ENCODE measurements around the gene RASSF5.

The RASSF5 gene

DNA sequence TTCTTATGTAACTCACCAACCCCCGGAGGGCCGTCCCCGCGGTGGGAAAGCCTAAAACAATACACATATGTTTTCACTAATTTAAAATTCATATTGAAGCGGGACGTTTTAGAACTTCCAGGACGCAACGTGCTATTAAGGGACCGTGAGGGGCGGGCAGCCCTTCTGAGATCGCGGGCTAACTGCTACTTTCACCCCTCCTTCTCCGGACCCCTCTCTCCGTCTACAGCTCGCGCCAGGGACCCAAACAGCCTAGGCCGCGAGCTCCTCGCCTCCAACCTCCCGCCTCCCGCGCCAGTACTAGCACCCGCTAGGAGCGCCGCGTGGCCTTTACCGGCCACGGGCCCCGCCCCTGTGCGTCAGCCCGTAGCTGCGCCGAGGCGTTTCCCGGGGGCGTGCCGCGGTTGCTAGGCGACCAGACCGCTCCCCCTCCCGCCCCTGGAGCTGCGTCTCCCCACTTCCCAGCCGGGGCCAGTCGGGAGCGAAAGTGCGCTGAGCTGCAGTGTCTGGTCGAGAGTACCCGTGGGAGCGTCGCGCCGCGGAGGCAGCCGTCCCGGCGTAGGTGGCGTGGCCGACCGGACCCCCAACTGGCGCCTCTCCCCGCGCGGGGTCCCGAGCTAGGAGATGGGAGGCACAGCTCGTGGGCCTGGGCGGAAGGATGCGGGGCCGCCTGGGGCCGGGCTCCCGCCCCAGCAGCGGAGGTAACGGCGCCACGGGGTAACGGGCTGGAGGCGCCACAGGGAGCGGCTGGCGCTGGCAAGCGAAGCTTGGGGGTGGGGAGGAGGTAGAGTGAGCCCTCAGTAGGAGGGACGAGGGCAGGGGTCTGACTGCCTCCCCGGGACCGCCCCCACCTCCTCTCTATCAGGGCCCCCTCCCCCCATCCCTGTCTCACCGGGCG, 128.0 kb downstream of the RASSF5 start, which contains the start of gene DYRK3:
Gene DYRK3, plus strand, starts transcription at position 457 of the 898 bp plus-strand sequence. Its CDS starts 168 bp downstream, at position 625.
- DNase-seq (ENCODE audit: low spot score): peak; percentile 94

DNA sequence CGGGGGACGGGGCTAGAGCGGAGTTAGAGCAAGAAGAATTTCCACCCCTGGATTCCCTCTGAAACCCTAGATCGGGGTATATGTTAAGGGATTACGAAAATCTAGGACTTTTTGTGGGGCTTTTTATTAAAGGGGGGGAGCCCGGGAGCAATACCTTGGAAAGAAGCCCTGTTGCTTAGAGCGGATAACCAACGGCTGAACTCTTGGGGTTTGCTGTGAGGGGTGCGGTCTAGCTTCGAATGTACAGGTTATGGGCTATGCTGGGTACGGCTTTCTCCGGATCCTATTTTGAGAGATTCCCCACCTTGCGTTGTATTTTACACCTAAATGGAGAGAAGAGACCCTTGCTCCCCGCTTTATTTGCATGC, 128.6 kb downstream of the RASSF5 start:
- no peak for DNase-seq (ENCODE audit: low spot score)

DNA sequence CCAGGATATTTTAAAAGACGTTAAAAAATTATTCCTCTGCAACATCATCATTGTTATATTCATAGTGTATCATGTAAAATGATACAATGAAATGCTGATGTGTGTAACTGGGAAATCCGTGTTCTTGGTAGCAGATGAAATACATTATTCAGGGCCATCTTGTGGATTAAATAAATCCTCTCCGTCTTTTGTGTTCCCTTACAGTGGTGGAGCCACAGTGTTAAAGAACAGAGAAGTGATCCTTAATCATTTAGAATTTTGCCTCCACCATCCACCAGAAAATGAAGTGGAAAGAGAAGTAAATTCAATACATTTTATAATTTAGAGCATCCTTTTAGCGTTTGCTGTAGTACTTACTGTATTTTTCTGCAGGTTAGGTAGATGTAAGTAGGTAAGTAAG, 129.3 kb downstream of the RASSF5 start:
- no peak for DNase-seq (ENCODE audit: low spot score)

DNA sequence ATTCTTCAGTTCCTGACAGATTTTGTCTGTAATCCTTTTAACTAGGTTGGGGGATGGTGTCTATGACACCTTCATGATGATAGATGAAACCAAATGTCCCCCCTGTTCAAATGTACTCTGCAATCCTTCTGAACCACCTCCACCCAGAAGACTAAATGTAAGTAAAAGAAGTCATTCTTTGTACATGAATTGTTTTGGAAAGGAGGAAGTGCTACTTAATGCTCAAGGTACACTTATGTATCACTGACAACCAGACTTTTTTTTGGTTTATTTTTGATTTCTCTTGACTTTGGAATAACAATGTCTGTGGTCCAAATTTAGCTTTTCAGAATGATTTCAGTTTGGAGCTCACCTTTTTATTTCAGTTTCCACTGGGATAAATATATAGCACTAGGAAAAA, 130.3 kb downstream of the RASSF5 start:
- DNase-seq (ENCODE audit: low spot score): no peak

Data from LoVo (cell line).